Breast epithelium (tissue), 4 donors: ENCODE results near the gene STAB2. TPM values are rescaled to one million over a fixed set of nuclear protein-coding genes. Genes with fewer than 3 reads are reported as not detected.

ENCODE experiments used
- DNase-seq, 2 donors: peaks; one replicate each; pipeline ENCODE4 v3.0.0-alpha.2; 2019; ENCODE audit warnings: low spot score in 2 of 2
- H3K27ac ChIP-seq, 2 donors: fragments of 200-600 bp; sonication (generic) in 1 of 2; one replicate each; pipeline ENCODE4 v1.5.1; 2016 to 2019; ENCODE audit warnings: mild to moderate bottlenecking in 1 of 2
- H3K27me3 ChIP-seq, 2 donors: fragments of 200-600 bp; sonication (generic) in 1 of 2; one replicate each; pipeline versions ENCODE4 v1.5.1 to v1.6.0; 2017 to 2019; ENCODE audit warnings: control low read depth in 1 of 2, mild to moderate bottlenecking in 1 of 2
- H3K36me3 ChIP-seq: fragments of 200-600 bp; one replicate; pipeline ENCODE4 v1.5.1; 2019
- H3K4me1 ChIP-seq, 2 donors: fragments of 200-600 bp; sonication (generic); one replicate each; pipeline ENCODE4 v1.5.1; 2016 to 2019; ENCODE audit warnings: control low read depth in 1 of 2
- H3K4me3 ChIP-seq, 3 donors: fragments of 200-600 bp; sonication (generic); 1 replicate in 2 of 3; 2 replicates in 1 of 3; pipeline ENCODE4 v1.5.1; 2016 to 2019; ENCODE audit warnings: mild to moderate bottlenecking in 3 of 3, moderate library complexity in 2 of 3
- H3K9me3 ChIP-seq, 2 donors: fragments of 200-600 bp; sonication (generic) in 1 of 2; one replicate each; pipeline ENCODE4 v1.5.1; 2016 to 2019; ENCODE audit warnings: control low read depth in 1 of 2
- POLR2A ChIP-seq: fragments of 450-650 bp; IDR thresholded peaks from one replicate; pipeline ENCODE4 v1.6.1; 2016; ENCODE audit warnings: antibody characterized with exemption, mild to moderate bottlenecking, moderate library complexity
- POLR2AphosphoS5 ChIP-seq, 3 donors: sonication (generic); formaldehyde crosslinking; IDR thresholded peaks; one replicate each; pipeline ENCODE4 v1.6.1; 2017; ENCODE audit warnings: antibody characterized with exemption in 3 of 3
- intact Hi-C: fragments of 100-400 bp; cut with DNase I; formaldehyde crosslinking; loops from one replicate; pipeline ENCODE4 v1.15.1; 2023; ENCODE audit warnings: low total_unique reads
- total RNA-seq, 3 donors: library from RNA; depleted of rRNA; stranded (reverse); fragments of >200 nt; gene quantifications; one replicate each; pipeline ENCODE4 v1.1.0, GENCODE V29; 2016
- TF ChIP-seq, protein P1 (sequence below), 3 donors: fragments of 450-650 bp; IDR thresholded peaks; one replicate each; pipeline ENCODE4 v1.5.1; 2016 to 2017; ENCODE audit warnings: antibody characterized with exemption in 3 of 3, mild to moderate bottlenecking in 3 of 3, moderate library complexity in 3 of 3

Gene STAB2
- total RNA-seq, 3 donors from 2014 or later: under 0.01 to 2.5 (median 0.16) TPM

DNA sequence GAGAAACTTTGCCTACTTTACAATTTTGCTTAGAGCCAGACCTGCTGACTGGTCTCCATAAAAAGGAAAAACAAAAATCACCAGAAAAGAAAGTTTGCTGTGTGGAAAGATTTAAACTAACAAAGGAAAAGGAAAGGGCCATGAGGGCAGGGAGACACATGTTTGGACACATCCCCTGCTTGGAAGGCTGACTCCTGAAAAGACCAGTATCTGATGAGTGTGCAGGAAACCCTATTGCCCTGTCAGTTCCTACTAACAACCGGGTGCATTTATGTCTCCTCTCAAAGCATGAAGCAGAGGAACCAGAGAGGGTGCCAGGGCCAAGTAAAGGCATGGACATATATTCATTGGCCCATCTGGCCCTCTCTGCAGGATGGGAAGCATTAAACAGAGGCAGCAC is 7.0 kb upstream of the STAB2 start:
- no peak overlapping the region for H3K4me3 ChIP-seq
- TF ChIP-seq, protein P1, sequence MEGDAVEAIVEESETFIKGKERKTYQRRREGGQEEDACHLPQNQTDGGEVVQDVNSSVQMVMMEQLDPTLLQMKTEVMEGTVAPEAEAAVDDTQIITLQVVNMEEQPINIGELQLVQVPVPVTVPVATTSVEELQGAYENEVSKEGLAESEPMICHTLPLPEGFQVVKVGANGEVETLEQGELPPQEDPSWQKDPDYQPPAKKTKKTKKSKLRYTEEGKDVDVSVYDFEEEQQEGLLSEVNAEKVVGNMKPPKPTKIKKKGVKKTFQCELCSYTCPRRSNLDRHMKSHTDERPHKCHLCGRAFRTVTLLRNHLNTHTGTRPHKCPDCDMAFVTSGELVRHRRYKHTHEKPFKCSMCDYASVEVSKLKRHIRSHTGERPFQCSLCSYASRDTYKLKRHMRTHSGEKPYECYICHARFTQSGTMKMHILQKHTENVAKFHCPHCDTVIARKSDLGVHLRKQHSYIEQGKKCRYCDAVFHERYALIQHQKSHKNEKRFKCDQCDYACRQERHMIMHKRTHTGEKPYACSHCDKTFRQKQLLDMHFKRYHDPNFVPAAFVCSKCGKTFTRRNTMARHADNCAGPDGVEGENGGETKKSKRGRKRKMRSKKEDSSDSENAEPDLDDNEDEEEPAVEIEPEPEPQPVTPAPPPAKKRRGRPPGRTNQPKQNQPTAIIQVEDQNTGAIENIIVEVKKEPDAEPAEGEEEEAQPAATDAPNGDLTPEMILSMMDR (IDR thresholded peaks at IDR 0.05): no peak
- TF ChIP-seq POLR2AphosphoS5 (IDR thresholded peaks at IDR 0.05) (no peak), POLR2A (no peak)
- no peaks in the 10 kb centered on the region for H3K27me3 ChIP-seq
- no peak overlapping the region for H3K27ac ChIP-seq
- H3K9me3 ChIP-seq: no peaks in the 10 kb centered on the region
- no peaks in the 10 kb centered on the region for H3K36me3 ChIP-seq
- no peak for DNase-seq
- no peaks in the 10 kb centered on the region for H3K4me1 ChIP-seq
- intact Hi-C loops: no loop called here

DNA sequence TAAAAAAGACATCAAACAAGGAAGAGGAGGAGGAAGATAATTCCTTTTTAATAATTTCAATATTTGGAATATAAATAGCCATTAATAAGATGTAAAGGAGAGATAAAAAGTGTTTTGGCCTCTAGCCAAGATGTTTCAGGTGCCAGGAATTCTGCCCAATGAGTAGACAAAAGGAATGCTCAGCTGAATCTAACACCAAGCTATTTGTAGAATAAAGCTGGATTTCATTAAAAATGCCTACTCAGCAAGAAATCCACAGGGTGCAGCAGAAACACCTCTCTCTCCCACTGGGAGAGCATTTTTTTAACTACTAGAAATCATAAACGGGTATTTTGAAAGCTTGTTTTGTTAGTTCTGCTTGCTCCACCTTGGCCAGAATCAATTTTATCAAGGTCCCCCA is 4.1 kb upstream of the STAB2 start:
- Histone ChIP-seq H3K9me3 (no peaks in the 10 kb centered on the region), H3K4me1 (no peaks in the 10 kb centered on the region), H3K27me3 (no peaks in the 10 kb centered on the region), H3K27ac (no peak overlapping the region), H3K36me3 (no peaks in the 10 kb centered on the region), H3K4me3 (no peak overlapping the region)
- intact Hi-C loops: no loop called here
- TF ChIP-seq POLR2A (no peak), POLR2AphosphoS5 (IDR thresholded peaks at IDR 0.05) (no peak)
- TF ChIP-seq, protein P1 (IDR thresholded peaks at IDR 0.05): no peak
- DNase-seq: no peak

DNA sequence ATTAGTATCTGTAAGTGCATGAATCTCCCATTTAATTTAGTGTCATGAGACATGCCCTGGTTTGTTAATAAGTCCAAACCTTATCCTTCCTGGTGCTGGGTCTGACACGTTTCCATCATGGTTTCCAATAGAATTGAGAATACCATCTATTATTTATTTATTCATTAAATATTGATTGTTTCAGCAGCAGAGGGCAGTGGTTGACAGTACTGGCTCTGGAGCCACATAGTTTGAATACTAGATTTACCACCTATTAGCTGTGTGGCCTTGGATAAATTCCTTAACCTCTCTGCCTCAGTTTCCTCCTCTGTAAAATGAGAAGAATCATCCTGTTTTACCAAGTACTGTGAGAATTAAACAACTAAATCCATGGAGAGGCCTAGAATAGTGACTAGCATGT is 941 bp upstream of the STAB2 start:
- H3K4me1 ChIP-seq: no peaks in the 10 kb centered on the region
- H3K27me3 ChIP-seq: no peaks in the 10 kb centered on the region
- no peaks in the 10 kb centered on the region for H3K9me3 ChIP-seq
- H3K4me3 ChIP-seq: no peak overlapping the region
- H3K36me3 ChIP-seq: no peaks in the 10 kb centered on the region
- H3K27ac ChIP-seq: no peak overlapping the region
- intact Hi-C loops: no loop called here
- DNase-seq: no peak
- TF ChIP-seq POLR2A (no peak), POLR2AphosphoS5 (IDR thresholded peaks at IDR 0.05) (no peak)
- TF ChIP-seq, protein P1 (IDR thresholded peaks at IDR 0.05): no peak

DNA sequence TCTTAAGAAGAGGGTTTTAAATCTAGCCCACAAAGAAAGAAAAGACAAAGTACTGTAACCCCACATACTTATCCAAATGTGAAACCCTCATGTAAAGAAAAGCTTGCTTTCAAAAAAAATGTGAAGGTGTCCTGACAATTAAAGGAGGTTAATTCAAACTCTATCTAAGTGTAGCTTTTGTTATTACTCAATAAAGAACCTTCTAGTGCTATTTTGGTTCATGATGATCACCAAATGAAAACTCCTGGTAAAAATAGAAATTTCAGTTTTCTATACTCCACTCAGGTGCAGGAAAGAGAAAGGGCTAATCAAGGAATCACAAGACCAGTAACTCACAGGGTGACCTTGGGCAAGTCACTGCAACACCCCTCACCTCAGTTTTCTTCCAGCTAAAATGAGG is 1.6 kb downstream of the STAB2 start:
- intact Hi-C loops: no loop called here
- Histone ChIP-seq H3K36me3 (no peaks in the 10 kb centered on the region), H3K27me3 (no peaks in the 10 kb centered on the region), H3K9me3 (no peaks in the 10 kb centered on the region), H3K4me3 (no peak overlapping the region), H3K27ac (no peak overlapping the region), H3K4me1 (no peaks in the 10 kb centered on the region)
- DNase-seq: no peak
- TF ChIP-seq POLR2AphosphoS5 (IDR thresholded peaks at IDR 0.05) (no peak), POLR2A (no peak)
- TF ChIP-seq, protein P1 (IDR thresholded peaks at IDR 0.05): no peak

DNA sequence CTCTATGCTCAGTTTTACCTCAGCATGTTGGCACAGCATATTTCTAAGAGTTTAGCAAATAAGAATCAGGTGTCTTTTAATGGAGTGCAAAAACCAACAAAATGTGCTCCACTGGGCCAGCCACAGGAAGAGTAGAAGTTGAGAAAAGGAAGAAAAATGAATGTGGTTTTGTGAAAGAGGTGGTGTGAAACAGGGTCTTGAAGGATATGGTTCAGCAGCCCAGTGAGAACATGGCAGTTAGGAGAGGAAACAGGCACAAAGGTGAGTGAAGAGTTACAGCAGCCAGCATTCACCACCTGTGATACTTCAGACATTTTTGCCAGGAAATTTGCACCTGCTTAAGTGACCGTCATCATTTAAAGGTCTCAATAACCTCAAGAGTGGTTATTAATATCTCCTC is 2.4 kb downstream of the STAB2 start:
- H3K9me3 ChIP-seq: no peaks in the 10 kb centered on the region
- H3K27me3 ChIP-seq: no peaks in the 10 kb centered on the region
- intact Hi-C loops: no loop called here
- TF ChIP-seq POLR2A (no peak), POLR2AphosphoS5 (IDR thresholded peaks at IDR 0.05) (no peak)
- TF ChIP-seq, protein P1 (IDR thresholded peaks at IDR 0.05): no peak
- H3K27ac ChIP-seq: no peak overlapping the region
- H3K4me3 ChIP-seq: no peak overlapping the region
- no peaks in the 10 kb centered on the region for H3K36me3 ChIP-seq
- DNase-seq: no peak
- no peaks in the 10 kb centered on the region for H3K4me1 ChIP-seq
